ENCODE results near the gene PEBP1. TPM values are rescaled to one million over a fixed set of nuclear protein-coding genes. Genes with fewer than 3 reads are reported as not detected.
"Not testable (repeated sequence)": the region's sequence is repeated elsewhere in the genome, so short reads cannot be mapped to it uniquely, and the experiment has no call there.

Gene PEBP1
- total RNA-seq (2014; rRNA removed; shearing (Covaris generic)), result 325 and 341 TPM in 2 replicates

DNA sequence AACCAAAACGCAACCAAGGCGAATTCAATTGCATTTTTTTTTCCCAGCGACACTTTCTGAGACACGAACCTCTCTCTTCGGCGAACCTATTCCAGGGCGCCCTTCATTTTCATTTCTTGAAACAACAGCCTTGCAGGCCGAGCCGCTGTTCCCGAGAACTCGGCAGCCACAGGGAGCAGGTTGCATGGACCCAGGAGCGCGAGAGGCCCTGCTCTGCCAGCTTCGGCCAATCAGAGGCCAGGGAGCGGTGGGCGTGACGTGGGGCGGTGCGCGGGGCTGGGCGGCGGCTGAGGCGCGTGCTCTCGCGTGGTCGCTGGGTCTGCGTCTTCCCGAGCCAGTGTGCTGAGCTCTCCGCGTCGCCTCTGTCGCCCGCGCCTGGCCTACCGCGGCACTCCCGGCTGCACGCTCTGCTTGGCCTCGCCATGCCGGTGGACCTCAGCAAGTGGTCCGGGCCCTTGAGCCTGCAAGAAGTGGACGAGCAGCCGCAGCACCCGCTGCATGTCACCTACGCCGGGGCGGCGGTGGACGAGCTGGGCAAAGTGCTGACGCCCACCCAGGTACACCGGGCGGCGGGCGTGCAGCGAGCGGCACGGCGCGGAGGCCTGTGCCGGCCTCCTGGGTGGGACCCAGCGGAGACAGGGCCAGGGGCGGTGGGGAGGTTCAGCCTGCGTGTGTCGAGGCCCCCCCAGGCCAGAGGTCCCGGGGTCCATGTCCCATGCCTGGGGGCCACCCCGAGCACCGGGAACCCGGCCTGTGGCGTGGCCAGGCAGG is at the start of gene PEBP1:
PEBP1 (plus strand) TSS at position 337 of the 771 bp plus-strand sequence; CDS start at position 423, 86 bp downstream.
- DNase-seq (ENCODE audit: low spot score), result peak; percentile 87

DNA sequence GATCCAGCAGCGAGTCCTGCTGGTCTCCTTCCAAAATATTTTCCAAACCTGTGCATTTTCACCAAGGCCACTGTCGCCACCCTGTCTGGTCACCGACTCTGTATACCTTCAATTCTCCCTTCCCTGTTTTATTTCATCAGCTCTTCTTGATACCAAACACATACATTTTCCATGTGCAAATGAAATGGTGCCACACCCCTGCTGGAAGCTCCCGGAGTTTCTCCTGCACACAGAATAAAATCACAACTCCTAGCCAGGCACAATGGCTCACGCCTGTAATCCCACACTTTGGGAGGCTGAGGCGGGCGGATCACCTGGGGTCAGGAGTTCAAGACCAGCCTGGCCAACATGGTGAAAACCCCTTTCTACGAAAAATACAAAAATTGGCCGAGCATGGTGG is 46.1 kb upstream of the PEBP1 start:
- no peak for DNase-seq (ENCODE audit: low spot score)

- no peak for DNase-seq (ENCODE audit: low spot score)
Observed at GRCh38 chr12:118094039-118094438, 41.9 kb upstream of the PEBP1 start.

- no peak for DNase-seq (ENCODE audit: low spot score)
Observed at GRCh38 chr12:118098401-118098800, 37.5 kb upstream of the PEBP1 start.

GRCh38 chr12:118098911-118099671 is 36.8 kb upstream of the PEBP1 start:
- no peak for DNase-seq (ENCODE audit: low spot score)

DNA sequence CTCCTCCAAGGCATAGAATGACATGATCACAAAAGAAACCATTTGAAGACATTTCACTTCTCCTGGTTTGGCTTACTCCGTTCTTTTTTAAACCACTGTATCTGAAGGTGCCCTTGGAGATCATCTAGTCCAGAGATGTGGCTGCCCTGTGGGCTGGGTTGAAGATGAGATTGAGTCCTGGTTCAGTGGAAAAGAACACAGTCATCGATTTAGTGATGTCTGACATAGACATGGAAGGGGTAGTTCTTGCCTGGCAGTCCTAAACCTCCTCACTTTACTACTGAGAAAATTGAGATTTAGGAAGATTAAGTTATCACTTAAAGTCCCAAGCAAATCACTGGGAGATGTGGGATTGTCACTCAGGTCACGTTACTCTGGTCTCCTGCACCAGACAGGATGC is 34.9 kb upstream of the PEBP1 start:
- DNase-seq (ENCODE audit: low spot score), result no peak

- peak; percentile 68 for DNase-seq (ENCODE audit: low spot score)
Observed at GRCh38 chr12:118102070-118102469, 33.9 kb upstream of the PEBP1 start.

DNA sequence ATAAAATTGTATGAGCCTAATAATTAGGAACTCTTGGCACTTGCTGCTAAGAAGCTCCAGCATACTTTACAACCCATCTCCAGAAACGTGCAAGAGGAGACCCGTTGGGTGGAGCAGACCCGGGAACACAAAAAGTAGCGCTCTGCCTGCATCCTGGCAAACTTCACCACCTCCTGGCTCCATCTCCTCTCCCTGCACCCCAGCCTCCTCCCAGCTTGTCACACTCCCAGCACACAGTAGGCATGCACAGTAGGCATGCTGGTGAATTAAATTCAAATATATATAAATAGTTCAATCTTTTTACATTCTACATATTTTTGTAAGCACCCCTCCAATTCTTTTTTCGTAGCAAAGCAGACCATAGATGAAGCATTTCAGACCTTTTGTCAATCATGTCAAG is 33.3 kb upstream of the PEBP1 start:
- no peak for DNase-seq (ENCODE audit: low spot score)

GRCh38 chr12:118103201-118103600 is 32.7 kb upstream of the PEBP1 start:
- DNase-seq (ENCODE audit: low spot score), result no peak

DNA sequence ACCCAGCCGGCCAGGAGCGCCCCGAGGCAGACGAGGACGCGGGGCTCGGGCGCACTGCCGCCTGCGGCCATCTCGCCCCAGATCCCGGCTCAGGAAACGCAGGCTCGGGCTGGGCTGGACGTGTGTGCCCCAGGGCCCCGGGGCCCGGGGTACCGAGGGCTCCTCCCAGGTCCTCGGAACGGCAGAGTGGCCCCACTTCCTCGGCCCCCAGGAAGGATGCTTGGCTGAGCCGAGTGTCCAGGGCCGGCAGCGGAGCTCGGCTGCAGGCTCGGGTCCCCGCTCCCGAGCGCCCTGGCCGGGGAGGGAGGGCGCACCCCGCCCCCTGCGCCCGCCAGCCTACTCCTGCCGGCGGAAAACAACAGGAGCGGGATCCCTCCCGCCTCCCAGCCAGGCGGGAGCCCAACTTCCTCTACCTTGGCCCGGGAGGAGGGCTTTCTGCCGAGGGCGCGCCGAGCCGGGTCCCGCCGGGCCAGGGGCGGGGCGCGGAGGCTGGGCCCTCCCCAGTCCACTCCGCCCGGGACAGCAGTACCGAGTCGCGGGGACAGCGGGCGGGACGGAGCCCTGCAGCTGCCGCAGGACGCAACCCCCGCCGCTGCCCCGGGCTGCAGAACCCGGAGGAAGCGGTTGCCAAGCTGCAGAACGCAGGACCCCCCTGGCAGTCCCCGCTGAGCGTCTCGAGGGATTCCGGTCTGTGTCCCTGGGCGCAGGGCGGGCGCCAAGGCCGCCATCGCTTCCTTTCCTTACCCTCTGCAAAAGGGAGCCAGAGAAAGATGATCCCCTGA is 32.1 kb upstream of the PEBP1 start, which contains the start of gene VSIG10:
VSIG10 (minus strand) TSS at position 411 of the 782 bp plus-strand sequence; CDS start at position 71, 340 bp downstream.
- DNase-seq (ENCODE audit: low spot score), result peak; percentile 65

GRCh38 chr12:118107011-118107410 is 28.9 kb upstream of the PEBP1 start:
- no peak for DNase-seq (ENCODE audit: low spot score)

DNA sequence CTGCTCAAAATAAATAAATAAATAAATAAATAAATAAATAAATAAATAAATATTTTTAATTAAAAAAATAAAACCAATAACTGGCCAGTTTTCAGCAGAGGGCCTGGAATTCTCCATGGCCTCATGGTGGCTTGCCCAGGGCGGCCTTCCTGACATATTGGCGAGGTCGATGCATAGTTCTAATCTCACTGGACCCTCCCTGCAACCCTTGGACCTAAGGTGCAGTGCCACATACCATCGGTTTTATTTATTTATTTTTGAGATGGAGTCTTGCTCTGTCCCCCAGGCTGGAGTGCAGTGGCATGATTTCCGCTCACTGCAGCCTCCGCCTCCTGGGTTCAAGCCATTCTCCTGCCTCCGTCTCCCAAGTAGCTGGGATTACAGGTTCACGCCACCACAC is 28.2 kb upstream of the PEBP1 start:
- no peak for DNase-seq (ENCODE audit: low spot score)

DNA sequence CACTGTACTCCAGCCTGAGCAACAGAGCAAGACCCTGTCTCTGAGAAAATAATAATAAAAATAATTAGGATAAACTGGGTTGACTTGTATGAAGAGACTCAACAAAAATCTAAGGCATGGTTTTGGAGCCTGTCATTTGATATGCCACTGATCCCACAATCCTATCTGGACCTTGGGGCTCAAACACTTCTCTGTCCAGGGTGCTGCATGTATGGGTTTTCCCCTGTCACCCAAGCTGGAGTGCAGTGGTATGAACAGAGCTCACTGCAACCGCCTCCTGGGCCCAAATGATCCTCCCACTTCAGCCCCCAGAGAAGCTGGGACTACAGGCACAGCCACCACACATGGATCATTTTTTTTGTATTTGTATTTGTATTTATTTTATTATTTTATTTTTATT is 26.8 kb upstream of the PEBP1 start:
- no peak for DNase-seq (ENCODE audit: low spot score)

DNA sequence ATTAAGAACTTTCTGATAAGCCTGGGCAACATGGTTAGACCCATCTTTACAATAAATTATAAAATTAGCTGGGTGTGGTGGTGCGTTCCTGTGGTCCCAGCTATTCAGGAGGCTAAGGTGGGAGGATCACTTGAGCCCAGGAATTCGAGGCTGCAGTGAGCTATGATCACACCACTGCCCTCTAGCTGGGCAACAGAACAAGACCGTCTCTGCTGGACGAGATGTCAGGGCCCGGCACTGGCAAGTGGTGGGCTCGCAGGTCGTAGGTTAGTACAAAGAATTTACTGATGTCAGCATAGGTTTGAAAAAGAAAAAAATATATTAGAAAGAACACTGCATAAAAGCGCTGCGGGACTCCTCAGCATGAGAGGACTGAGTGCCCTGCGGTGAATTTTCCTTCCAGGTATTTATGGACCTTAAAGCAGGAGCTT is 16.5 kb upstream of the PEBP1 start:
- no peak for DNase-seq (ENCODE audit: low spot score)

GRCh38 chr12:118120579-118121363 is 15.2 kb upstream of the PEBP1 start:
- peak; percentile 56 for DNase-seq (ENCODE audit: low spot score)

GRCh38 chr12:118122264-118122663 is 13.7 kb upstream of the PEBP1 start:
- no peak for DNase-seq (ENCODE audit: low spot score)

GRCh38 chr12:118124333-118124874 is 11.5 kb upstream of the PEBP1 start:
- no peak for DNase-seq (ENCODE audit: low spot score)

- DNase-seq (ENCODE audit: low spot score), result no peak
Observed at GRCh38 chr12:118125743-118126118, 10.2 kb upstream of the PEBP1 start.

- no peak for DNase-seq (ENCODE audit: low spot score)
Observed at GRCh38 chr12:118126119-118126757, 9.7 kb upstream of the PEBP1 start.

GRCh38 chr12:118127867-118128266 is 8.1 kb upstream of the PEBP1 start:
- DNase-seq (ENCODE audit: low spot score), result no peak

DNA sequence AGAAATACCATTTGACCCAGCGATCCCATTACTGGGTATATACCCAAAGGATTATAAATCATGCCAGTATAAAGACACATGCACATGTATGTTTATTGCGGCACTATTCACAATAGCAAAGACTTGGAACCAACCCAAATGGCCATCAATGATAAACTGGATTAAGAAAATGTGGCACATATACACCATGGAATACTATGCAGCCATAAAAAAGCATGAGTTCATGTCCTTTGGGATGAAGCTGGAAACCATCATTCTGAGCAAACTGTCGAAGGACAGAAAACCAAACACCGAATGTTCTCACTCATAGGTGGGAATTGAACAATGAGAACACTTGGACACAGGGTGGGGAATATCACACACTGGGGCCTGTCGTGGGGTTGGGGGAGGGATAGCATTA is 6.5 kb upstream of the PEBP1 start:
- DNase-seq (ENCODE audit: low spot score), result not testable (repeated sequence)
